Measurements from ENCODE around the gene PRDM16.

DNA sequence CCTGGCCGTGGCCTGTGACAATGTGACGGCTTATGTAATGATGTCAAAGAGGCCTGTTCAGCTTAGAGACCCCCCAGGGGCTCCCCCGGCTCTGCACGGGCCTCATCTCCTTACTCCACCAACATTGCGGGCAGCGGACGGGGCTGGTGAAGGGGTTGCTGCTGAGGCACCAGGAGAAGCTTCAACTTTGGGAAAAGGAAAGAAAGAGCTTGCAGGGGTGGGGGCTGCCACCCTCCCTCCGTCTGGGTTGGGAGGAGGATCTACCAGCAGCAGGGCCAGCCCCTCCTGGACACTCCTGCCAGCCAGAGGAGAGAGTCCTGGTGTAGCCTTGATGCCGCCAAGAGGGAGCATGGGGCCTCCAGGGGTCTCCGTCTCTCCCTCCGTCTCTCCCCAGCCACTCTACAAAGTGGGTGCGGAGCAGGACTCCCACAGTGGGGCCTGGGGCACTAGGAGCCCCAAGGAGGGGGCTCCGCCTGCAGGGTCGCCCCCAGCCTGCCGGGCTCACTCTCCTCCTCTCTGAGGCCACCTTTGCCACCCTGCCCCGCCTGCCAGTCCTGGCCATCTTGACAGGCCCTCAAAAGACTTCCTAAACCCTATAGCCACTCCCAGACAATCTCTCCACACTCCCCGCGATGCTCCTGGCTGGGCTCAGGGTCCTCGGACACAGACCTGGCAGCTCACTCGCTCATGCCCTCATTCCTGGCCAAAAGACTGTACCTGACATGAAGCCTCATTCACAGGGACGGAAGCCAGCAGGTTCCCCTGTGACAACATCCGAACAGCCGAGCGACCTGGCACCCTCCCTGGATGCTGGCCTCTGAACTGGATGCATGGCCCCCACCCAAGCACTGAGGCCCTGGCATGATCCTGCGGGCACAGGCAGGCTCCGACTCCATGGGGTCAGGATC lies 255.0 kb downstream of the PRDM16 start:
- TF ChIP-seq, protein P1, sequence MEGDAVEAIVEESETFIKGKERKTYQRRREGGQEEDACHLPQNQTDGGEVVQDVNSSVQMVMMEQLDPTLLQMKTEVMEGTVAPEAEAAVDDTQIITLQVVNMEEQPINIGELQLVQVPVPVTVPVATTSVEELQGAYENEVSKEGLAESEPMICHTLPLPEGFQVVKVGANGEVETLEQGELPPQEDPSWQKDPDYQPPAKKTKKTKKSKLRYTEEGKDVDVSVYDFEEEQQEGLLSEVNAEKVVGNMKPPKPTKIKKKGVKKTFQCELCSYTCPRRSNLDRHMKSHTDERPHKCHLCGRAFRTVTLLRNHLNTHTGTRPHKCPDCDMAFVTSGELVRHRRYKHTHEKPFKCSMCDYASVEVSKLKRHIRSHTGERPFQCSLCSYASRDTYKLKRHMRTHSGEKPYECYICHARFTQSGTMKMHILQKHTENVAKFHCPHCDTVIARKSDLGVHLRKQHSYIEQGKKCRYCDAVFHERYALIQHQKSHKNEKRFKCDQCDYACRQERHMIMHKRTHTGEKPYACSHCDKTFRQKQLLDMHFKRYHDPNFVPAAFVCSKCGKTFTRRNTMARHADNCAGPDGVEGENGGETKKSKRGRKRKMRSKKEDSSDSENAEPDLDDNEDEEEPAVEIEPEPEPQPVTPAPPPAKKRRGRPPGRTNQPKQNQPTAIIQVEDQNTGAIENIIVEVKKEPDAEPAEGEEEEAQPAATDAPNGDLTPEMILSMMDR (conservative IDR thresholded peaks at IDR 0.05; ENCODE audit: low read length): no peak
- TF ChIP-seq EZH2phosphoT487 (IDR thresholded peaks at IDR 0.05; ENCODE audit: borderline replicate concordance): no peak
